Suppressor macrophage treated with lipopolysaccharide for 1 hour (primary cell): ENCODE results near the gene PITPNM3.

Experiments
- DNase-seq, 3 donors: peaks; one replicate each; pipeline ENCODE4 v3.0.0-alpha.2; 2020 to 2022

Gene PITPNM3

GRCh38 chr17:6551356-6551755 is 5.0 kb downstream of the PITPNM3 start:
- no peak for DNase-seq

- no peak for DNase-seq
These were observed 6.8 kb downstream of the PITPNM3 start for GRCh38 chr17:6549384-6550036.

GRCh38 chr17:6548578-6549330 is 7.6 kb downstream of the PITPNM3 start:
- DNase-seq = peak in 1 of 3 donors; percentile 7

- no peak for DNase-seq
These were observed 8.3 kb downstream of the PITPNM3 start for GRCh38 chr17:6548034-6548433.

GRCh38 chr17:6547336-6547735 is 9.0 kb downstream of the PITPNM3 start:
- no peak for DNase-seq

GRCh38 chr17:6546069-6546718 is 10.2 kb downstream of the PITPNM3 start:
- DNase-seq = no peak

- no peak for DNase-seq
These were observed 11.1 kb downstream of the PITPNM3 start for GRCh38 chr17:6545291-6545690.

- no peak for DNase-seq
These were observed 12.4 kb downstream of the PITPNM3 start for GRCh38 chr17:6544011-6544370.

GRCh38 chr17:6543079-6544010 is 13.0 kb downstream of the PITPNM3 start:
- DNase-seq = no peak

- no peak for DNase-seq
These were observed 13.8 kb downstream of the PITPNM3 start for GRCh38 chr17:6542577-6542976.

- no peak for DNase-seq
These were observed 14.5 kb downstream of the PITPNM3 start for GRCh38 chr17:6541886-6542285.

GRCh38 chr17:6539871-6540270 is 16.5 kb downstream of the PITPNM3 start:
- no peak for DNase-seq

GRCh38 chr17:6536566-6537065 is 19.7 kb downstream of the PITPNM3 start:
- no peak for DNase-seq

GRCh38 chr17:6536053-6536452 is 20.3 kb downstream of the PITPNM3 start:
- DNase-seq = no peak

GRCh38 chr17:6534846-6535514 is 21.4 kb downstream of the PITPNM3 start:
- DNase-seq = no peak

GRCh38 chr17:6532441-6532885 is 23.9 kb downstream of the PITPNM3 start:
- DNase-seq = no peak

- no peak for DNase-seq
These were observed 24.8 kb downstream of the PITPNM3 start for GRCh38 chr17:6531575-6531974.

GRCh38 chr17:6530324-6530920 is 25.9 kb downstream of the PITPNM3 start:
- DNase-seq = no peak

GRCh38 chr17:6528557-6528956 is 27.8 kb downstream of the PITPNM3 start:
- no peak for DNase-seq

GRCh38 chr17:6526362-6527152 is 29.8 kb downstream of the PITPNM3 start:
- no peak for DNase-seq

- no peak for DNase-seq
These were observed 30.6 kb downstream of the PITPNM3 start for GRCh38 chr17:6525731-6526130.
